ENCODE results near the gene NUP35.

NUP35 gene

DNA sequence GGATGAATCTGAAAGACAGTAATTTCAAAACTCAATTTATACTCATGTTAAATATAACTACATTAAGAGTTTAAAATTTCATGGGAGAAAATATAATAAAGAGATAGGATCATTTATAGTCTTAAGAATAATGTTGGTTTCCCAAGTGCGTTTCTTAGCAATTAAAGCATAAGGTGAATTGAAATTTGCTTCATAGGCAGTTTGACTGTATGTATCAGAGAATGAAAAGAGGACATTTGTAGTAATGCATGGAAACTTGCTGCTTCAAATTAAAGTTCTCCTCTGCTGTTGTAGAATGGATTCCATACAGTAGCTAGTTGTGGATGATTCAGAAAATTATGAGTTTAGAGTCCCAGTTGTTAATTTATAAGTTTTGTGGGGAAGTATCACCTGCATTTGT is 68.1 kb downstream of the NUP35 start:
- WGBS (ENCODE audit: extremely low coverage, insufficient coverage, insufficient read length), result no CpG with 5 or more reads among the region's 1 CpG
- no peak overlapping the region for H2BK120ac ChIP-seq (ENCODE audit: insufficient read depth, low read length, poor library complexity)

DNA sequence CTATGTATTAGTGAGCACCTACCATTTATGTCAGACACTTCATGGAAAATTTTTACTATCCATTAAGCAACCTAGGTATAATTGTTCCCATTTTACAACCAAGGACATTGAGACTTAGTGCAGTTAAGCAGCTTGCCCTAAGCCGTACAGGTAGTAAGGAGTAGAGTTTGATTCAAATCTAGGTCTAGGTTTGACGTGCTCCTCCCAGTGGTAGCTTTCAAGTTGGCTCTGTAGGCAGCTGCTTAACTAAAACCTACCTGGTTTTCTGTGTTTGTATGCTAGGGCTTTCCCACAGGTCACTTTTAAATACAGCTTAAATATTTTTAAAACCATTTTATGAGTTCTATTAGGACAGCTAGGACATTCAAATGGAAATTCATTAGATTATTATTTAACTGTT is 69.7 kb downstream of the NUP35 start:
- H3K79me1 ChIP-seq (ENCODE audit: low read length), result no peaks in the 10 kb centered on the region
- WGBS (ENCODE audit: extremely low coverage, insufficient coverage, insufficient read length), result no CpG with 5 or more reads among the region's 2 CpGs
- no peak overlapping the region for H3K4me3 ChIP-seq (ENCODE audit: low read depth, low read length)
- peaks cover 0 to 4% of the 10 kb centered on the region in 2 experiments for H3K36me3 ChIP-seq (ENCODE audit: control insufficient read depth in 1 of 2, insufficient read depth in 2 of 2, low read length in 2 of 2)
- no peak overlapping the region for H2BK5ac ChIP-seq (ENCODE audit: low read depth, low read length, poor library complexity)
- no peaks in the 10 kb centered on the region for H3K9me3 ChIP-seq (ENCODE audit: insufficient read depth, low read depth, low read length)
- H2AFZ ChIP-seq (ENCODE audit: insufficient read depth, low read length, poor library complexity), result no peak overlapping the region
- no peak overlapping the region for H4K91ac ChIP-seq (ENCODE audit: low read depth, low read length)
- H4K8ac ChIP-seq (ENCODE audit: low read depth, low read length), result no peak overlapping the region
- H3K4me1 ChIP-seq (ENCODE audit: control insufficient read depth in 1 of 2, insufficient read depth in 2 of 2, low read length in 2 of 2), result no peaks in the 10 kb centered on the region
- no peaks in the 10 kb centered on the region for H3K27me3 ChIP-seq (ENCODE audit: insufficient read depth, low read length)
- no peak for DNase-seq
- H3K4ac ChIP-seq (ENCODE audit: low read depth, low read length), result no peak overlapping the region
- H3K14ac ChIP-seq (ENCODE audit: low read length), result no peak overlapping the region
- no peak overlapping the region for H2BK120ac ChIP-seq (ENCODE audit: insufficient read depth, low read length, poor library complexity)
- H3K9ac ChIP-seq (ENCODE audit: low read length), result no peak overlapping the region
- H2BK12ac ChIP-seq (ENCODE audit: low read length), result no peak overlapping the region
- no peak overlapping the region for H3K23ac ChIP-seq (ENCODE audit: low read length)
- no peak overlapping the region for H4K12ac ChIP-seq (ENCODE audit: low read depth, low read length)
- no peak overlapping the region for H3K18ac ChIP-seq (ENCODE audit: low read length)
- H3K27ac ChIP-seq (ENCODE audit: low read depth, low read length), result no peak overlapping the region
- no peak overlapping the region for H2AK5ac ChIP-seq (ENCODE audit: low read length)
- H3K4me2 ChIP-seq (ENCODE audit: low read length), result no peak overlapping the region
- no peaks in the 10 kb centered on the region for H3K79me2 ChIP-seq (ENCODE audit: control insufficient read depth, insufficient read depth, low read length, poor library complexity)

More for the DNA sequence above, 68.1 kb downstream of the NUP35 start:
- Histone ChIP-seq H3K9me3 (ENCODE audit: insufficient read depth, low read depth, low read length) (no peaks in the 10 kb centered on the region), H2AFZ (ENCODE audit: insufficient read depth, low read length, poor library complexity) (no peak overlapping the region), H3K23ac (ENCODE audit: low read length) (no peak overlapping the region), H4K91ac (ENCODE audit: low read depth, low read length) (no peak overlapping the region), H3K27ac (ENCODE audit: low read depth, low read length) (no peak overlapping the region), H3K4me3 (ENCODE audit: low read depth, low read length) (no peak overlapping the region), H2BK12ac (ENCODE audit: low read length) (no peak overlapping the region), H3K4me2 (ENCODE audit: low read length) (no peak overlapping the region), H4K12ac (ENCODE audit: low read depth, low read length) (no peak overlapping the region), H3K36me3 (ENCODE audit: control insufficient read depth in 1 of 2, insufficient read depth in 2 of 2, low read length in 2 of 2) (peaks cover 1 to 4% of the 10 kb centered on the region in 2 experiments), H3K4me1 (ENCODE audit: control insufficient read depth in 1 of 2, insufficient read depth in 2 of 2, low read length in 2 of 2) (no peaks in the 10 kb centered on the region), H3K79me1 (ENCODE audit: low read length) (no peaks in the 10 kb centered on the region), H4K8ac (ENCODE audit: low read depth, low read length) (no peak overlapping the region), H3K79me2 (ENCODE audit: control insufficient read depth, insufficient read depth, low read length, poor library complexity) (no peaks in the 10 kb centered on the region), H2AK5ac (ENCODE audit: low read length) (no peak overlapping the region), H3K27me3 (ENCODE audit: insufficient read depth, low read length) (no peaks in the 10 kb centered on the region), H2BK5ac (ENCODE audit: low read depth, low read length, poor library complexity) (no peak overlapping the region), H3K18ac (ENCODE audit: low read length) (no peak overlapping the region), H3K4ac (ENCODE audit: low read depth, low read length) (no peak overlapping the region), H3K9ac (ENCODE audit: low read length) (no peak overlapping the region), H3K14ac (ENCODE audit: low read length) (no peak overlapping the region)
- no peak for DNase-seq

DNA sequence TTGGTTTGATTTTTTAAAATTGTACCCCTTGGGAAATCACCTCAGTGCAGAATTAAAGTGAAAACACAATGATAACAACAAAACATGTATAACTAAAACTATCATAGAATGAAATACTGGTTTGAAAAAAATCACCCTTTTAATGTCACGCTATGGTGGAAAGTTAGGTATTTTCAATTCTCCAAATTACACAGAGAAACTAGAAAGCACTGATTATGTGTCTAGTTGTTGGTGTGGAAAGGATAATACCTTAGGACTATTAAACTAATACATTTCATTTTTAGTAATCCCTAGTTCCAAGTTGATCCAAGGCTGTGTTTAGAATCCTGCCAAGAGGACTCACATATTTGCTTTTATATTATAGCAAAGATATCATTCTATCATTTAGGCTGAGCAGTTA is 71.2 kb downstream of the NUP35 start:
- Histone ChIP-seq H3K4me1 (ENCODE audit: control insufficient read depth in 1 of 2, insufficient read depth in 2 of 2, low read length in 2 of 2) (no peaks in the 10 kb centered on the region), H2BK12ac (ENCODE audit: low read length) (no peak overlapping the region), H3K4ac (ENCODE audit: low read depth, low read length) (no peak overlapping the region), H3K27ac (ENCODE audit: low read depth, low read length) (no peak overlapping the region), H4K8ac (ENCODE audit: low read depth, low read length) (no peak overlapping the region), H4K91ac (ENCODE audit: low read depth, low read length) (no peak overlapping the region), H2AFZ (ENCODE audit: insufficient read depth, low read length, poor library complexity) (no peak overlapping the region), H4K12ac (ENCODE audit: low read depth, low read length) (no peak overlapping the region), H3K79me1 (ENCODE audit: low read length) (no peaks in the 10 kb centered on the region), H3K4me2 (ENCODE audit: low read length) (no peak overlapping the region), H3K79me2 (ENCODE audit: control insufficient read depth, insufficient read depth, low read length, poor library complexity) (no peaks in the 10 kb centered on the region), H3K27me3 (ENCODE audit: insufficient read depth, low read length) (no peaks in the 10 kb centered on the region), H2AK5ac (ENCODE audit: low read length) (no peak overlapping the region), H3K14ac (ENCODE audit: low read length) (no peak overlapping the region), H3K23ac (ENCODE audit: low read length) (no peak overlapping the region), H3K4me3 (ENCODE audit: low read depth, low read length) (no peak overlapping the region), H3K36me3 (ENCODE audit: control insufficient read depth in 1 of 2, insufficient read depth in 2 of 2, low read length in 2 of 2) (no peaks in the 10 kb centered on the region), H2BK120ac (ENCODE audit: insufficient read depth, low read length, poor library complexity) (no peak overlapping the region), H3K18ac (ENCODE audit: low read length) (no peak overlapping the region), H3K9ac (ENCODE audit: low read length) (no peak overlapping the region), H2BK5ac (ENCODE audit: low read depth, low read length, poor library complexity) (no peak overlapping the region), H3K9me3 (ENCODE audit: insufficient read depth, low read depth, low read length) (no peaks in the 10 kb centered on the region)
- no CpG with 5 or more reads among the region's 1 CpG for WGBS (ENCODE audit: extremely low coverage, insufficient coverage, insufficient read length)
- no peak for DNase-seq

DNA sequence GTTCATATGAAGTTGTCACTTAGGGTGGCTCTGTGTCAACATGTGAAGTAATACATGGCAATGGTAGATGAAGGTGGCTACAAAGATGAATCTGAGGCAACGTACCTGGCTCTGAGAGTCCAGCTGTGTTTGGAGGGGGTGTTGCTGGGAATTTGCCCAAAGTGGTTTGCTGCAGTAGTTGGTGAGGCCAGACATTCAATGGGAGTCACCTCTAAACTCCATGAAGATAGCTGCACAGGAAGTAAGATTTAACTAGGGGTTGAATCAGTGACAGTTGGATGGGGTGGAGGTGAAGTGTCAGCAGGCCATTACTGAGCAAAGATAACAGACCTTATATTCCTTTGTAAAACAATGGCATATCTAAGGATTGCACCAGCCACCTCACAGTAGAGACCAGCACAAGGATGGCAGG is 71.8 kb downstream of the NUP35 start:
- no peak overlapping the region for H3K4ac ChIP-seq (ENCODE audit: low read depth, low read length)
- no peak overlapping the region for H2BK5ac ChIP-seq (ENCODE audit: low read depth, low read length, poor library complexity)
- H2BK120ac ChIP-seq (ENCODE audit: insufficient read depth, low read length, poor library complexity), result no peak overlapping the region
- H4K91ac ChIP-seq (ENCODE audit: low read depth, low read length), result no peak overlapping the region
- H2AK5ac ChIP-seq (ENCODE audit: low read length), result no peak overlapping the region
- H3K23ac ChIP-seq (ENCODE audit: low read length), result no peak overlapping the region
- no peak overlapping the region for H3K4me2 ChIP-seq (ENCODE audit: low read length)
- H4K12ac ChIP-seq (ENCODE audit: low read depth, low read length), result no peak overlapping the region
- no peak overlapping the region for H2BK12ac ChIP-seq (ENCODE audit: low read length)
- no peak overlapping the region for H2AFZ ChIP-seq (ENCODE audit: insufficient read depth, low read length, poor library complexity)
- H3K14ac ChIP-seq (ENCODE audit: low read length), result no peak overlapping the region
- no peak overlapping the region for H3K9ac ChIP-seq (ENCODE audit: low read length)
- no peak overlapping the region for H4K8ac ChIP-seq (ENCODE audit: low read depth, low read length)
- no peaks in the 10 kb centered on the region for H3K4me1 ChIP-seq (ENCODE audit: control insufficient read depth in 1 of 2, insufficient read depth in 2 of 2, low read length in 2 of 2)
- H3K36me3 ChIP-seq (ENCODE audit: control insufficient read depth in 1 of 2, insufficient read depth in 2 of 2, low read length in 2 of 2), result no peaks in the 10 kb centered on the region
- H3K79me1 ChIP-seq (ENCODE audit: low read length), result no peaks in the 10 kb centered on the region
- no peak overlapping the region for H3K18ac ChIP-seq (ENCODE audit: low read length)
- no peak for DNase-seq
- H3K9me3 ChIP-seq (ENCODE audit: insufficient read depth, low read depth, low read length), result no peaks in the 10 kb centered on the region
- H3K27ac ChIP-seq (ENCODE audit: low read depth, low read length), result no peak overlapping the region
- H3K4me3 ChIP-seq (ENCODE audit: low read depth, low read length), result no peak overlapping the region
- H3K27me3 ChIP-seq (ENCODE audit: insufficient read depth, low read length), result no peaks in the 10 kb centered on the region
- no peaks in the 10 kb centered on the region for H3K79me2 ChIP-seq (ENCODE audit: control insufficient read depth, insufficient read depth, low read length, poor library complexity)
- no CpG with 5 or more reads among the region's 1 CpG for WGBS (ENCODE audit: extremely low coverage, insufficient coverage, insufficient read length)
